Stimulated activated CD4-positive, alpha-beta T cell treated with anti-CD3 and anti-CD28 coated beads, Interleukin-2, amount 100 ng/mL, for 48 hours (primary cell): ENCODE results near the gene GON4L.
"Not testable (repeated sequence)": the region's sequence is repeated elsewhere in the genome, so short reads cannot be mapped to it uniquely, and the experiment has no call there.

ENCODE experiments used
- DNase-seq, 2 donors: peaks; one replicate each; pipeline ENCODE4 v3.0.0-alpha.2; 2020

The GON4L gene

DNA sequence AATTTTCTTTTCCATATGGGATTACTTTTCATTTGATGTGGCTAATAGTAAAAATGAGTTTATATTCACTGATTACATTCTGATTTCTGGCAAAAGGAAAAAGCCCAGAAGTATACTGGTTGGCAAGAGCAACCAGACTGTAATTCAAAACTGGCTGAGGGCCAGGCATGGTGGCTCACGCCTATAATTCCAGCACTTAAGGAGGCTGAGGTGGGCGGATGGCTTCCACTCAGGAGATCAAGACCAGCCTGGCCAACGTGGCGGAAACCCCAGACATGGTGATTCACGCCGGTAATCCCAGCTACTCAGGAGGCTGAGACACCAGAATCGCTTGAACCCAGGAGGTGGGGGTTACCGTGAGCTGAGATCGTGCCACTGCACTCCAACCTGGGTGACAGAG lies 16.8 kb upstream of the GON4L start:
- no peak for DNase-seq

DNA sequence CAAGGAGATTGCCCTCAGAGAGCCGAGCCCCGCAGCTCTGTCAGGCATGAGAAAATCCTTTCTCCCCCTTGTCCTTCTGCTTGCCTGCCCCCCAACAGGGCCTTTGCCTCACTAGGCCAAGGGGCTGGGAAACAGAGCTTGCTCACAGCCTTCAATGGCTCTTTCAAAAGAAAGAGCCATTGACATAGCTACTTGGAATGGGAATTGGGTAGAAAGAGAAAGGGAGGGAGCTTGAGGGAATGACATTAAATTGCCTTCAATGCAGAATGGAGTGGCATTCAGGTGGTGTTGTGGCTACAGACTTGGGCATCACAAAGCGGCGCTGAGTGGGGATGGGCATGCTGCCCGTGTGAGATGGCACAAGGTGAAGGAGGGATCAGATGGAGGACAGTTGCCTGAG lies 15.5 kb upstream of the GON4L start:
- no peak for DNase-seq

DNA sequence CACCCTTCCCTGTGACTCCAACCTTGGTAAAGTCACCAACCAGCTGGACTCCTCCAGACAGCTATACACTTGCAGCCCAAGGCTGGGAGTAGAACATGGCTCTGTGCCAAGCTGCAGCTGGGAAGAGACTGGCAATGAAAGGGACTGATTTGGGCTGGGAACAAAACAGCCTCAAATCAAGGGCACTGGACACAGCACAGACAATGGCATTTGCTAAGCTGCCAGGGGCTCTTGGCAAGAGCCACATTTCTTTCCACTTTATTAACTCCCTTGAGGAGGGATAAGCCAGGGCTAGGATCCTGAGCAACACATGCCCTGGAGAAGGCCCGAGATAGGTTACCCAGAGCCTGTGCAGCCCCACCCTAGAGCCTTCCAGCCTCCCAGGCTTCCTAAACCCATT lies 14.4 kb upstream of the GON4L start:
- no peak for DNase-seq

DNA sequence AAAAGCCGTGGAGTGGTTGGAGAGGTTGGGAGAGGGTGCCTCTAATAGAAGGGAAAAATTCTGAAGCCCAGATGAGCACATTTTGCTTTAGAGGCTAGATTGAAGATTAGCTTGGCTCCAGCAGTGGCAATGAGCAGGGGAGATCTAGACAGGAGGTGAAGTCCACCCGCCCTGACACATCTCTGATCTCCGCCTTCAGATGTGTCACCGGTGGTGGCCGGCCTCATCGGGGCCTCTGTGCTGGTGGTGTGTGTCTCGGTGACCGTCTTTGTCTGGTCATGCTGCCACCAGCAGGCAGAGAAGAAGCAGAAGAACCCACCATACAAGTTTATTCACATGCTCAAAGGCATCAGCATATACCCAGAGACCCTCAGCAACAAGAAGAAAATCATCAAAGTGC lies 10.8 kb upstream of the GON4L start:
- DNase-seq = no peak

DNA sequence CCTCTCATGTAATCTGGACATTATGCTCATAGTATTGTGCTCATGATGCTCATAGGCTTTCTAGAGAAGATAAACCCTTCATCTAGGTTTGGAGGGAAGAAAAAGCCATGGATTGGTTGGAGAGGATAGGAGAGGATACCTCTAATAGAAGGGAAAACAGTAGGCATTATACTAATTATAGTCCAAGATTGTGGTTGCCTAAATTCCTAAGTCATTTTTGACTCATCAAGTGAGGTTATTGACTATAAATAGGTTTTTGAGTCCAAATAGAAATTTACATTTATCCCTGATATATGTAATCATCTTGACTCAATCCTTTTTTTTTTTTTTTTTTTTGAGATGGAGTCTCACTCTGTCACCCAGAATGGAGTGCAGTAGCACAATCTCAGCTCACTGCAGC lies 7.4 kb upstream of the GON4L start:
- DNase-seq = no peak

DNA sequence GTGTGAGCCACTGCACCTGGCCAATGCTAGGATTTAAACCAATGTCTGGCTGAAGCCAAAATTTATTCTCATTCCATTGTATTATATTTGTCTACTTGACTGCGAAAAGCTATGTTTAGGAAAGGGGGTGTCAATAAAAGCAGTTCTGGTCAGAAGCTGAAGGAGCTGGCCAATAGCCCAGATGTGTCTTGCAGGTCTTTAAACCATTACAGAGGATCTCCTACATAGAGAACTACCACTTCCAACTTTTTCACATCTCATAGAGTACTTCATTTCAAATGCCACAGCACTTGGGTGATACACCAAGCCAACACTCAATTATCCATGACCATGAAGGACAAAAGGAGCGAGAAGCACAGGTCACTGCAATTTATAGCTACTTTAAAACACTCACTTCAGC lies 4.9 kb upstream of the GON4L start:
- no peak for DNase-seq

DNA sequence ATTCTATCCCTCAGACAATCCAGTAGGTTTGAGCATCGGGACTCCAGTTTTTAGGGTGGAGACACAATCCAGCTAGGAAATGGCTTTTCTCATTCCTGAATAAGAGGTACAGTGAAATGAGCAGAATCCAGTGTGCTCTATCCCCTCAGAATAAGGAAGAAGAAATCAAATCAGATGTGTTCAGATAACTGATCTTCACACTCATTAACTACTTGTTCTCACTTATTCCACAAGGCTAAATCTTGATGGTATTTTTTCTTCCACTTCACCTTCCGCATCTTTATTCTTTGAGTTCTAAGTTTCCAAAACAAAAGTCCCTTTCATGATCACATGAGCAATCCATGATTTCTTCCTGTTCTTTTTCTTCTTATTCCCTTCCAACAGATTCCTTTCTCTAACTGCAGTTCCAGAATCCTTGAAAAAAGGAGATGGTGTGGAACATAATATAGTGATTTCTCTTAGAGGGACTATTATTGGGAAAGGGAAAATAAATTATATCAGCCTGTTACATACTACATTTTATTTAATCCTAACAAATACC lies 4.0 kb upstream of the GON4L start:
- DNase-seq = no peak

DNA sequence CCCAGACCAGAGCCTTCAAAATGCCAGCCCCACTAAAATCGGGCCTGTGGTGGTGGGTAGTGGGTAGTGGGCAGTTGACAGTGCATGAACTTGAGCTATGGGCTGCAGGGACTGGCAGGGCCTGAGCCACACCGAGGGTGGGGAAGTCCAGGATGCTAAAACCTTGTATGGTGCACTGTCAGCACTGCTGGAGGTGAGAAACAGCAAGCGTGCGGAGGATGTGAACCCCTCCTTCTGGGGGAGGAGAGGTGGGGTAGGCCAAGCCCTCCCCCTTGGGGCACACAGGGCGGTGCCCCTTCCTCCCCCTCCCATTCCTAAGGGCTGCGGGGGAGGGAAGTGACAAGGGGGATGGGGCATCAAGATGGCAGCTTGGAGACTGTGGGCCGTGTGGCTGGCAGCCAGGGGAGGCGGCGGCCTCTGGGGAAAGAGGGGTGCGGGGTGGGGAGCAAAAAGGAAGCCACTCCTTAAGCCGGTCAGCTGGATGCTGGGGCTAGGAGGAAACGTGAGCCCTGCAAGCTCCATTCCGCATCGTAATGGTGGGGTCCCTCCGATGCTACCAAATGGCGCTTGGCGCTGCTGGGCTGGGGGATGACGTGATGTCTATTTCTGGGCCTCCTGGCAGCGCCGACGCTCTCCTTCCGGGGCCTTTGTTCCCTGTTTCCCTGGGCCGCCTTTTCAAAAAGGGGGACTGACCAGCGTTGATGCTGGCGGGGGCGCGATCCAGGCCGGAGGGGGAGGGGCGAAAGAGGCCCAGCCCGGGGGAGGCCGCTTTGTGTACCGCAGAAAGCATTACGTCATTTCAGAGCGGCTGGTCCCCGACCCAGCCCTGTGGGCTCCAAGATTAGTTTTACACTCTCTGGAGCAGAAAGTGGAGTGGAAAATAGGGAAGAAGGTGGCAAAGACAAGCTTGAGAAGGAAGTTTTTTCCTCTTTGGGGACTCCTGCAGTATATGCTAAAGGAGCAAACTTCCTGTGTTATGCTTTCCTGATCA lies 3.2 kb upstream of the GON4L start:
- DNase-seq = peak; percentile 47 to 52

DNA sequence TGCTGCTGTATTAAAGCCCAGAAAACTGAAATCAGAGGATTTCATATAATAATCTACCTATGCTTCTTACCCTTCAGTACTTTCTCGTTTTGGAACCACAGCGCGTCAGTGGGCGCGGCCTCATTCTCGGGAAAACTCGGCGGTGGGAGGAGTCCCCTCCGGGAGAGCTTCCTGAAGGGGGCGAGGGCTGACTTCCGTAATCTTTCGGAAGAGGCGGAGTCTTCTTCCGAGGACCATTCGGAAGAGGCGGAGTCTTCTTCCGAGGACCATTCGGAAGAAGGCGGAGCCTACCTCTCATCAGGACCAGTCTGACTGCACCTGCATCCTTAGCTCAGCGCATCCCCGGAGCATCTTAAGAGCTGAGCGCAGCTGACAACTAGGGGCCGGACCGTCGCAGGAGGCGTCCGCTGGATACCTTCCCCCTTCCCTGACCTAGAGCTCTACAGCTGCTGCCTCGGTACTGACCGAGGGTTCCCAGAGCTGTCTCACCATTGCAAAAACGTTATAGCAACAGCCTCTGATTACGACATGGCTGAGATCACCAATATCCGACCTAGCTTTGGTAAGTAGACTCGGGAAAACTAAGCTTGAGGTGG lies 2.3 kb upstream of the GON4L start, which contains the start of gene SYT11:
TSS of gene SYT11 (plus strand) at position 334 of the 596 bp plus-strand sequence. CDS start at position 529, 195 bp downstream.
- DNase-seq = peak; percentile 92 to 96

DNA sequence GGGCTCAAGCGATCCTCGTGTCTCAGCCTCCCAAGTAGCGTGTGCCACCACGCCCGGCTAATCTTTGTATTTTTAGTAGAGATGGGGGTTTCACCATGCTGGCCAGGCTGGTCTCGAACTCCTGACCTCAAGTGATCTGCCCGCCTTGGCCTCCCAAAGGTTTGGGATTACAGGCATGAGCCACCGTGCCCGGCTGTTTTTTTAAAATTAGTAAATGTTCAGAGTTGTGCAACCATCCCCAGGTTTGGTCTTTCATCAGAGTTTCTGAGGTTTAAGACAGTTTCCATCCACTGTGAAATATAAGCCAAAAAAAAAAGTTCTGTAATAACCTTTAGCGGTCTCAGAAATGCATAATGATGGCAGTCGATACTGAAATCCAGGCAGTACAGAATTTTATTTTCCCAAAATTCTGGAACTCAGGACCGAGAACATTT lies 1.8 kb upstream of the GON4L start:
- peak; percentile 20 to 23 for DNase-seq

DNA sequence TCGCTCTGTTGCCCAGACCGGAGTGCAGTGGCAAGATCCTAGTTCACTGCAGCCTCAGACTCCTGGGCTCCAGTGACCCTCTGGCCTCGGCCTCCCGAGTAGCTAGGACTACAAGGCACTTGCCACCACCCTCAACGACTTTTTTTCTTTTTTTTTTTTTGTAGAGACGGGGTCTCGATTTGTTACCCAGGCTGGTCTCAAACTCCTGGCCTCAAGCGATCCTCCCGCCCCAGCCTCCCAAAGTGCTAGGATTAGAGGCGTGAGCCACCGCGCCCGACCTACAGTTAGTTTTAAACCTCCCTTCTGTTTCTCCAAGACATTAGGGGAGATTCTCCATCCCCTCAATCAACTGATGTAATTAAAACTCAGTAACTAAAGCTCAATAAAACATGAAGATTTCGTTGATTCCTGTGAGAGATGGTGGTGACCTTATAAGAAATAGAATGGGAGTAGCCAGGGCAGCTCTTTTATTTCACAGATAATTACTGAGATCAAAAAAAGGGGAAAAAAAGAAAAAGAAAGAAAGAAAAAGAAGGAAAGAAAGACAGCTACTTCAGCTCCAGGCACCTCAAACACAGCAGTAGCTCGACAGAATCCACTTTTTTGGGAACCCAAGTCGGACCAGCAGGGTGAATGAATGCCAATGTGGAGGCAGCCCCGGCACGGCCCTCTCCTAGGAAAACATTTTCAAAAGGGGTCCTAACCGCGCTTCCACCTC lies 598 bp downstream of the GON4L start:
- DNase-seq = no peak

DNA sequence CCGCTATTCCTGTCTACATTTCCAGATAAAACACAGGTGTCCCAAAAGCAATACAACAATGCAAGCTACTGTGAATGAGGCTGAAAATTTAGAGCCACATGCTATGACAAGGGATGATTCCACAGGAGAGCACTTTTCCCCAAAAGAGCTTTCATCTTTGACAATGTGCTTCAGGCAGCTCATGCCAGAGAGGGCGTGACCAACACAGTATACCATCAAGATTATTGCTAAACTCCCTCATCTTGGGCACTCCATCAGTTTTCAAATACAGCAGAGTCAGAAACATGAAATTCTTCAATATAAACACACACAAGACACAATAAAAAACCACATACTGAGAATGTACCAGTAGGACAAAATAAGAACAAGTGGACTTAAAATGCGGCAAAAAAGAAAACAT lies 6.7 kb downstream of the GON4L start:
- DNase-seq = no peak

DNA sequence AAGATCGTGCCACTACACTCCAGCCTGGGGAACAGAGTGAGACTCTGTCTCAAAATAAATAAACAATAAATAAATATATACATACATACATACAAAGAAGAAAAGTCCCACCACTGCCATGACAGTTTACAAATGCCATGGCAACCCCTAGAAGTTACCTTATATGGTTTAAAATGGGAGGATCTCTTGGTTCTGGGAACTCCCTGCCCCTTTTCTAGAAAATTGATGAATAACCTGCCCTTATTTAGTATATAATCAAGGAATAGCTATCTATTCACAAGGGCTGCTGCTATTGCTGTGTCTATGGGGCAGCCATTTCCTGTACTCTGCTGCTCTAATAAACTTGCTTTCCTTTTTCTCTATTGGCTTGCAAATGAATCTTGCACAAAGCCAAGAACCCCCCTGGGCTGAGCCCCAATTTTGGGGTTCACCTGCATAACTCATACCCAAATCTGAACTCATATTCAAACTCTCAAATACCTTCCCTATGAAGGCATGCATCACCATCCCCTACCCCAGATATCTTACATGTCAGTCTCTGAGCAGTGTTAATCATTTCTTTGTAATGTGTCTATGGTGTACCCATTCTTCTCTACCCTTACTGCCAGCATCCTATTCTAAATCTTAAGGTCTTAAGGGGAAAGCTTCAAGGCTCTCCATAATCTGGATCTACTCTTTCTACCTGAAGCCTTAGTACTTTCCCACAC lies 9.0 kb downstream of the GON4L start:
- DNase-seq = no peak

DNA sequence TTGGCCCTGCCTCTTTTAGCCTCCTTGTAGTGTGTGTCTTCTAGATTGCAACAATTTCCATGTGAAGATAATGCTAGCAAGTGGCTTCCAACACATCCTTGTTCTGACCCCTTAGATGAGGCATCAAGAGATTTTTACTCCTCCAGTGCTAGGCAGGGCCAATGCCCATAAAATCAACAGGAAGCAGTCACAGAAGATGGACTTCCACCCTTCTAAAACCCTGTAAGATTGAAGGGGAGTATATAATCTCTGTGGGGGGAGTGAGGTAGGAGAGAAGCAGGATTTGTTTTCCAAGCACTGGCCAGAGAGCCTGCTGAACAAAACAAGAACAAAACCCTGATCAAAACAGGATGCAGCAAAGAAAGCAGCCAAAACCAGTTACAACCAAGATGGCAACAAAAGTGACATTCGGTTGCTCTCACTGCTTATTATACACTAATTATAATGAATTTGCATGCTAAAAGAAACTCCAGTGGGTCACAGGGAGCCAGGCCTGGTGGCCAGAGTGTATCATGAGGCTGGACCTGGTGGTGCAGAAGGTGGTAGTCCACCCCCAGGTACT lies 12.1 kb downstream of the GON4L start:
- no peak for DNase-seq

DNA sequence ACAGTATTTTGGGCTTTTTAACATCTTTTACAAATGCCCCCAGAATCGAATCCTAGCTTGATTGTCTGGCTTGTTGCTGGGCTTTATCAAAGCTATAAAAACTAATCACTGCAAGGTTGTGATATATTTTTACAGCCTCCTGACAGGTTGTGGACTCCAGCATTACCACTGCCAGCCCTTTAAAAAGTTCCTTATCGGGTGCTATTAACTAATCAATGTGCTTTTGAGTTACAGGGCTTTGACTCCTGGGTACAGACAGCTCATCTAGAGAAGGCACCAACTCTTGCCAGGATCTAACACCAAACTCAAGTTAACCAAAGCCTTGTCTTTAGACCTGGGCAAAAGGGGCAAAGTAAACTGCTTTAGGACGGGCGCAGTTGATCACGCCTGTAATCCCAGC lies 16.6 kb downstream of the GON4L start:
- DNase-seq = no peak

DNA sequence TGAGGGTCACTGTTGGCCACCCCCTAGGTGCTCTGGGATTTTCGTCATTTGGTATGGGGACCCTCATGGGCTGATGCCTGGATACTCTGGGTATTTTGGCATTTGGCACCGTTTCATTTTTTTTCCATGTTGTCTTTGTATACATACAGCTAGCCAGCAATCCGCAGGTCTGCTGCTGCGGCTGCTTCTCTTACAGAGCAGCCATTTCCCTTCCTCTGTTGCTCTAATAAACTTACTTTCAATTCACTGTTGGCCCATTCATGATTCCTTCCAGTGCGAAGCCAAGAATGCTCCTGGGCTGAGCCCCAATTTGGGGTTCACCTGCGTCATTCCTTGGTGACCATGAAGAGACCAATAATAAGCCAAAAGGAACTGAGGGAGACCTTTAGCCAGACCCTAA lies 21.5 kb downstream of the GON4L start:
- no peak for DNase-seq

DNA sequence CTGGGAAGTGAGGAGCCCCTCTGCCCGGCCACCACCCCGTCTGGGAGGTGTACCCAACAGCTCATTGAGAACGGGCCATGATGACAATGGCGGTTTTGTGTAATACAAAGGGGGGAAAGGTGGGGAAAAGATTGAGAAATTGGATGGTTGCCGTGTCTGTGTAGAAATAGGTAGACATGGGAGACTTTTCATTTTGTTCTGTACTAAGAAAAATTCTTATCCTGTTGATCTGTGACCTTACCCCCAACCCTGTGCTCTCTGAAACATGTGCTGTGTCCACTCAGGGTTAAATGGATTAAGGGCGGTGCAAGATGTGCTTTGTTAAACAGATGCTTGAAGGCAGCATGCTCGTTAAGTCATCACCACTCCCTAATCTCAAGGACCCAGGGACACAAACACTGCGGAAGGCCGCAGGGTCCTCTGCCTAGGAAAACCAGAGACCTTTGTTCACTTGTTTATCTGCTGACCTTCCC lies 22.1 kb downstream of the GON4L start:
- not testable (repeated sequence) for DNase-seq

DNA sequence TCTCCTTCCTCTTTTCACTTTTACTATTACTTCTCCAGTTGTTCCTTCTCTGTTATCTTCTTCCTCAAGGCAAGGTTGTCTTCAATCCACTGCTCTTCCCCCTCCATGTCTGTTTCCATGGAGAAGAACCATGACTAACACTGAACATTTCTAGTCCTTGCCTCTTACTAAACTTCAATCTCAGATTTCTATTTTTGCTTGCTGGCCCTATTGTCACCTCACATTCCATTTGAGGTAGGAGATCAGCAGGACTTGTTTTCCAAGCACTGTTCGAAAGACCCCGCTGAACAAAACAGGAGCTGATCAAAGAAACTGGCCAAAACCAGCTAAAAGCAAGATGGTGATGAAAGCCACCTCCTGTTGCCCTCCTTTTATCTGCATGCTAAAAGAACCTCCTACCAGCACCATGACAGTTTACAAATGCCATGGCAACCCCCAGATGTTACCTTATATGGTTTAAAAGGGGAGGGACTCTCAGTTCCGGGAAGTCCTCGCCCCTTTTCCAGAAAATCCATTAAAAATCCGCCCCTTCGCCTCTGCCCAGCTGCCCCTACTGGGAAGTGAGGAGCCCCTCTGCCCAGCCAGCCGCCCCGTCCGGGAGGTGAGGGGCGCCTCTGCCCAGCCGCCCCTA lies 22.6 kb downstream of the GON4L start:
- DNase-seq = no peak

DNA sequence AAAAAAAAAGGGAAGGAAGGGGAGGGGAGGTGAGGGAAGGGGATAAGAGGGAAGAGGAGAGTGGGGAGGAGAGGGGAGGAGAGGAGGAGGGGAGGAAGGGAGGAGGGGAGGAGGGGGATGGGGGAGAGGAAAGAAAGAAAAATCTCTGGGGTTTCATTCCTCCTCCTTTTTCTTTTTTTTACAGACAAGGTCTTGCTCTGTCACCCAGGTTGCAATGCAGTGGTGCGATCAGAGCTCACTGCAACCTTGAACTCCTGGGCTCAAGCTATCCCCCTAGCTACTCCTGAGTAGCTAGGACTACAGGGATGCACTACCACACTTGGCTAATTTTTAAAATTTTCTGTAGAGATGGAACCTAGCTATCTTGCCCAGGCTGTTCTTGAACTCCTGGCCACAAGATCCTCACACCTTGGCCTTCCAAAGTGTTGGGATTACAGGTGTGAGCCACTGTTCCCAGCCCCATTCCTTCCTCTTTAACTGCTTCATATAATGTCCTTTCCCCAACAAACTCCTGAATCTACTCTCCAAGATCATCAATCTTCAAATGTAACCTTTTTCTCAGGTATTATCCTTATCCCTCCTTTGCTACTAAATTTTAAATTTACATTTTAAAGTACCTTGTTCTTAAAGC lies 23.2 kb downstream of the GON4L start:
- DNase-seq = no peak

DNA sequence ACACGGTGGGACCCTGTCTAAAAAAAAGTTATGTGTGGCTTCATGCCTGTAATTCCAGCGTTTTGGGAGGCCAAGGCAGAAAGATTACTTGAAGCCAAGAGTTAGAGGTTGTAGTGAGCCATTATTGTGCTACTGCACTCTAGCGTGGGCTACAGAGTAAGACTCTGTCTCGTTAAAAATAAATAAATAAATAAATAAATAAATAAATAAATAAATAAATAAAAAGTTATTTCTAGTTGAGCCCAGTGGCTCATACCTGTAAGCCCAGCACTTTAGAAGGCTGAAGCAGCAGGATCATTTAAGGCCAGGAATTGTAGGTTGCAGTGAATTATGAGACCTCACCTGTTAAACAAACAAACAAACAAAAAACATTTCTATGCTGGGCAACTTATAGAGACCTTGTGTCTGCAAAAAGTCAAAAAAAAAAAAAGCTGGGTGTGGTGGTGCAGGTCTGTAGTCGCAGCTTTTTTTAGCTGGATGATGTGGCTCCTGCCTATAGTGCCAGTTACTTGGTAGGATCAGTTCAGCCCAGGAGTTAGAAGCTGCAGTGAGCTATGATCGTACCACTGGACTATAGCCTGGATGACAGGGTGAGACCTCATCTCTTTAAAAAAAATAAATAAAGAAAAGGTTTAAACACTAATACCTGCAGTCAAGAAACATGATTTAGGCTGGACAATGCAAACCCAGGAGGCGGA lies 25.6 kb downstream of the GON4L start:
- DNase-seq = no peak
